ENCODE results near the gene LPIN1. TPM values are rescaled to one million over a fixed set of nuclear protein-coding genes. Genes with fewer than 3 reads are reported as not detected.

The LPIN1 gene
- total and polyA plus RNA-seq, 2 of the 8 experiments (the other 6 are each of a cell fraction or from before 2014, with no cell fraction given) = 4.3 to 9.8 TPM

- no peak for TF ChIP-seq GTF2F1 (IDR thresholded peaks at IDR 0.05; ENCODE audit: borderline replicate concordance, low read depth, low read length)
- TF ChIP-seq EGR1 (IDR thresholded peaks at IDR 0.05; ENCODE audit: borderline replicate concordance, low read depth, low read length) = no peak
- TF ChIP-seq SP1 (IDR thresholded peaks at IDR 0.05; ENCODE audit: low read depth, low read length) = no peak
- TF ChIP-seq JUND (IDR thresholded peaks at IDR 0.05; ENCODE audit: low read length) = no peak
Measured at GRCh38 chr2:11701206-11701605, 45.2 kb upstream of the LPIN1 start (continued).

Measured in H1 (cell line).